Fibroblast of skin of right biceps (primary cell): ENCODE measurements around the gene ERVW-1.
A peak's percentile ranks its signal among the peaks of the same experiment; 100 is the strongest.
"Not testable (repeated sequence)": the region's sequence is repeated elsewhere in the genome, so short reads cannot be mapped to it uniquely, and the experiment has no call there.

Experiments used
- DNase-seq: peaks from one replicate; pipeline ENCODE4 v3.0.0-alpha.2; 2013

The ERVW-1 gene

GRCh38 chr7:92468589-92468988 is 9.2 kb downstream of the ERVW-1 start:
- not testable (repeated sequence) for DNase-seq

GRCh38 chr7:92466682-92467081 is 11.1 kb downstream of the ERVW-1 start:
- no peak for DNase-seq

- no peak for DNase-seq
These were observed 13.2 kb downstream of the ERVW-1 start for GRCh38 chr7:92464515-92464914.

GRCh38 chr7:92462560-92462959 is 15.2 kb downstream of the ERVW-1 start:
- no peak for DNase-seq

- DNase-seq: peak; percentile 46
These were observed 16.4 kb downstream of the ERVW-1 start for GRCh38 chr7:92461027-92462003.

- no peak for DNase-seq
These were observed 17.2 kb downstream of the ERVW-1 start for GRCh38 chr7:92460510-92460909.

- no peak for DNase-seq
These were observed 17.6 kb downstream of the ERVW-1 start for GRCh38 chr7:92460109-92460508.

GRCh38 chr7:92456236-92456635 is 21.5 kb downstream of the ERVW-1 start:
- peak; percentile 80 for DNase-seq

GRCh38 chr7:92451645-92452044 is 26.1 kb downstream of the ERVW-1 start:
- no peak for DNase-seq

GRCh38 chr7:92448205-92448747 is 29.5 kb downstream of the ERVW-1 start:
- DNase-seq: peak; percentile 50

- peak; percentile 91 for DNase-seq
These were observed 30.2 kb downstream of the ERVW-1 start, which contains the start of gene GATAD1 for GRCh38 chr7:92447345-92448204. GATAD1 (plus strand) TSS chr7:92447482; CDS start chr7:92447730, 248 bp downstream.

- no peak for DNase-seq
These were observed 30.8 kb downstream of the ERVW-1 start for GRCh38 chr7:92446869-92447344.

- not testable (repeated sequence) for DNase-seq
These were observed 35.0 kb downstream of the ERVW-1 start for GRCh38 chr7:92442720-92443119.

- DNase-seq: no peak
These were observed 39.7 kb downstream of the ERVW-1 start for GRCh38 chr7:92437956-92438491.

- no peak for DNase-seq
These were observed 40.9 kb downstream of the ERVW-1 start for GRCh38 chr7:92436612-92437445.

- no peak for DNase-seq
These were observed 42.2 kb downstream of the ERVW-1 start for GRCh38 chr7:92435542-92435941.

GRCh38 chr7:92433019-92433418 is 44.7 kb downstream of the ERVW-1 start:
- no peak for DNase-seq

GRCh38 chr7:92432299-92432946 is 45.3 kb downstream of the ERVW-1 start:
- no peak for DNase-seq

- no peak for DNase-seq
These were observed 50.6 kb downstream of the ERVW-1 start for GRCh38 chr7:92427193-92427592.

GRCh38 chr7:92425311-92425947 is 52.3 kb downstream of the ERVW-1 start:
- no peak for DNase-seq

GRCh38 chr7:92423710-92424131 is 54.0 kb downstream of the ERVW-1 start:
- DNase-seq: no peak
